ENCODE measurements around the gene DCTN3.

Gene DCTN3

DNA sequence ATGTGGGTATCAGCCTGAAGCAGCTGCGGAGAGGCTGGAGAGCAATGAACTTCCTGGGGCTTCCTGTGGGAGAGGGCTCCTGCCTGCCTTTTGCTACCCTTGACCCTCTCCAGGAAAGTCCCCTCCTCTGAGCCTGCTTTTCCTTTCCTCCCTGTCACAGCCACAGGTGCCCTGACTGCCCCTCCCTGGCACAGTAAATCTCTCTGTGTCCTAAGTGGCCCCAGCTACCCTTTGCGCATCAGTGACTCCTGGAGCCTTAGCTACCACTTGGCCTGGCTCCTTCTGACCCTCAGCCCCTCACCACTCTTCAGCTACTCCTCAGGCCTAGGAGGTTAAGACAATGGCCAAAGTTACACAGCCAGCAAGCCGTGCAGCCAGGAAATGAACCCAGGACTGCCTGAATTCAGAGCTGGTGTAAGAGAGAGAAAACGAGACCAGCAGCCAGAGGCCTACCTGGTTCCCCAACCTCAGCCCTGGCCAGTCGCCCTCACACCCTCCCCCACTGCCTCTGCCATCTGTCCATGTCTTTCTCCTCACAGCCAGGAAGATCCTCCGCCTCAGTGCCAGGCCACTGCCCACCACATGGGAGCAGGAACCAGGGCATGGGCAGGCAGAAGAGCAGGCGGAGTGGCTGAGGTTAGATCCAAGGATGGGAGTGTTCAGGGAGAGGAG, 49.4 kb downstream of the DCTN3 start:
- no peak for DNase-seq

DNA sequence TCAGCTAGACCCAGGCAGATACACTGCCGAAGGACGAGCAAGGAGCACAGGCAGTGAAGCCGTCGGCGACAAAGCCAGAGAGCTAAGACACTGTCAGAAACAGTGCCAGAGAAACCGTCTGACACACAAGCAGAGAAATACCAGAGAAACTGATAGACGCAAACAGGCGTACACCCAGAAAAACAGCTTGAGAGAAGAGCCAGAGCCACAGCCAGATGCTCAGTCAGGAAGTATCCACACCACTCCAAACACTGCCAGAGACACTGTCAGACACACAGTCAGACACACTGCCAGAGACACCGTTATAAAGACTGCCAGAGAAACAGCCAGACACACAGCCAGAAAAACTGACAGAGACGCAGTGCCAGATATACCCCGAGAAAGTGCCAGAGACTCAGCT, 49.9 kb downstream of the DCTN3 start:
- no peak for DNase-seq

DNA sequence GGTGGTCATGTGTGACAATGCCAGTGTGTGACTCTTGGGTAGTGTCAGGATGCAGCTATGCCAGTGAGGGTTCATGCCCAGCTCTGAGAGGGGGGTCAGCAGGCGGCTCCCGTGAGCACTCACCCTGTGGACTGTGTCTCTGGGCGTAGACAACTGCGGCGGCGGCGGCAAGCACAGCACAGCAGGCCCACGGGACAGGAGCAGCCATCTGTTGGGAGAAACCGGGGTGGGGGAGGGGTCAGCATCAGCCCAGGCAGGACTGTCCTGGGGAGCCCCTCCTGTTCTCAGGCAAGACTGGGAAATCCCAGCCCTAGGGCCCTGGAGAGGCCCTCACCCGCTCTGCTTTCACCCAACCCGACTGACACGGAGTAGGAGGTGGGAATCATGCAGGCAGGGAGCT, 51.5 kb downstream of the DCTN3 start:
- DNase-seq: no peak

DNA sequence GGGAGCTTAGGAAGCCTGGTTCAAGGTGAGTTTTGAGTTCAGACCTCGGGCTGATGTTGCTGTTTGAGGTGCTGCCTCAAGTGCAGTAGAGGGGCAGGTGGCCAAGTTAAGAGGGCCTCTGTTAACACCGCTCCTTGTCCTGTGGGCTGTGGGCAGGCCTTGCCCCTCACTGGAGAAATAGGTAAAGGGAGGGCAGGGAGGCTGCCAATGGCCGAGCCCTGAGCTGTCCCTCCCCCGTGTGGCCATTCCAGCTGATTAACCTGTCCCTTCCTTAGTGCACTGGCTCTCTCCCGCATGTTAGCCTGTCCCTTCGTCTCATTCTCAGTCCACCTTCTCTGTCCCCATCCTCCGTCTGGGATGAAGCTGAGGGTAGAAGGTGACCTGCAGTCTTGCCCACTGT, 52.2 kb downstream of the DCTN3 start:
- no peak for DNase-seq

- no peak for DNase-seq
These were observed 53.3 kb downstream of the DCTN3 start for GRCh38 chr9:34566972-34567371.

DNA sequence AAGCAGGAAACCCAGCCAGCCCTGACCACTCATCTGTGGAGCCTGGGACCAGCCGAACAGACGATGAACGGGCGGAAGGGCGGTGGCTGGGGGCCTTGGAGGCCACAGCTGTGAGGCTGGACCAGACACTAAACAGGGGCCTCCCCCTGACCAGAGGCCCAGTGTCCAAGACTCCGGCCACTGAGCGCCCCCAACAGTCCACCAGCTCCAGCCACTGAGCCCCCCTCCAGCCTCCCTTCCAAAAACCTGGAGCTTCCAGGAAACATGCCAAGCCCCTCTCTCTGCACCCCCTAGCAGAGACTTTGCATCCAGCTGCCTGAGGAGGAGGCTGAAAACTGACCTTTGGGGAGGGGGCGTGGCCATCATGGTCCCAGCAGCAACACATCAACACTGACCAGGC, 54.0 kb downstream of the DCTN3 start:
- DNase-seq: no peak

DNA sequence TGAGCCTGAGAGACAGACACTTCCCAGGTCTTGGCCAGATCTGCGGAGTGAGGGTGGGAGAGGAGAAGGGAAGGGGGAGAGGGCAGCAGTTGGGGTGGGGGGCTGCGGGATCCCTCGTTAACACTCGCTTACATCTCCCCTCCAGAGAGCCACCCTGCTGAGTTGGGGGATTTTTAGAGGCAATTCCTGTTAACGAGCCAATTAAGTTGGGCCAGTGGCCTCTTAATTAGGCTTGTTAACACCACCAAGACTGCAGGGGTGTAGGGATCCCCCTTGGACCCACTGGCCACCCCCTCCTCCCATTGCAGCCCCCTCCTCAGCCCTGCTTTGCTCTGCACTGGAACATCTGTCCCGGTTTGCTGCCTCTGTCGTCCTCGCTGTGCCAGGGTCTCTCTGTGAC, 54.4 kb downstream of the DCTN3 start:
- no peak for DNase-seq

DNA sequence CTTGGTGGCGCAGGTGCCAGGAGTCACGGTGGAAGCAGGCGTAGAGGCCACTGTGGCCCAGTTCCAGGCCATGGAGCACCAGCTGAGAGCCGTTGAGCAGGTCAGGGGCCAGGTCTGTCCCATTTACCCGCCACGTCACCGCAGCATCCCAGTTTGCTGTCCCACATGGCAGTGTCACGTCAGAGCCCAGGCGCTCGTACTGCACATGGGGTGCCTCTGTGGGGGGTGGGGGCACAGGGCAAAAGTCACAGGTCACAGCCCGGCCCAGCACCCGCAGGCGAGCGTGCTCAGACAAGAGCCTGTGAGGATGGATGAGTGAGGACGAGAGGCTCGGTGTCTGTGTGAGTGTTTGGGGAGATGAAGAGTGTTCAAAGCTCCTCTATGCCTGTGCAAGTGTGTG, 55.7 kb downstream of the DCTN3 start:
- no peak for DNase-seq

Measured in activated CD4-positive, CD25-positive, alpha-beta regulatory T cell treated with anti-CD3 and anti-CD28 coated beads, Interleukin-2, amount 50 U/mL, for 72 hours (primary cell).